Mesendoderm (in vitro differentiated cells): ENCODE data around the gene ZNF195.
"Not testable (repeated sequence)": the region's sequence is repeated elsewhere in the genome, so short reads cannot be mapped to it uniquely, and the experiment has no call there.

Experiments
- DNase-seq: peaks from one replicate; pipeline ENCODE4 v3.0.0; 2013
- H2AK5ac ChIP-seq: 2 replicates; pipeline ENCODE4 v1.6.1; 2013; ENCODE audit warnings: low read length, inconsistent platforms
- H2BK120ac ChIP-seq: 2 replicates; pipeline ENCODE4 v1.6.1; 2013; ENCODE audit warnings: low read depth, mild to moderate bottlenecking, low read length, moderate library complexity, mixed read lengths
- H2BK15ac ChIP-seq: replicated peaks from 2 replicates; pipeline ENCODE4 v1.6.1; 2013; ENCODE audit warnings: low read depth, mild to moderate bottlenecking, moderate library complexity
- H2BK5ac ChIP-seq: 2 replicates; pipeline ENCODE4 v1.6.1; 2013; ENCODE audit warnings: low read length, inconsistent platforms
- H3K18ac ChIP-seq: 2 replicates; pipeline ENCODE4 v1.6.1; 2013; ENCODE audit warnings: mild to moderate bottlenecking, low read length, mixed read lengths
- H3K23ac ChIP-seq: one replicate; pipeline ENCODE4 v1.6.1; 2013; ENCODE audit warnings: low read length
- H3K27ac ChIP-seq: 2 replicates; pipeline ENCODE4 v1.5.1; 2013; ENCODE audit warnings: low read depth, mild to moderate bottlenecking, inconsistent platforms, low read length, moderate library complexity
- H3K27me3 ChIP-seq: 2 replicates; pipeline ENCODE4 v1.6.1; 2013; ENCODE audit warnings: low read length, control low read depth, mild to moderate bottlenecking, inconsistent platforms; ENCODE audit not compliant: insufficient read depth, poor library complexity
- H3K36me3 ChIP-seq: 2 replicates; pipeline ENCODE4 v1.6.1; 2013; ENCODE audit warnings: low read length, inconsistent platforms; ENCODE audit not compliant: control insufficient read depth, insufficient read depth
- H3K4ac ChIP-seq: one replicate; pipeline ENCODE4 v1.6.1; 2013; ENCODE audit warnings: low read depth, mild to moderate bottlenecking, low read length, moderate library complexity
- H3K4me1 ChIP-seq: 2 replicates; pipeline ENCODE4 v1.6.1; 2013; ENCODE audit warnings: low read depth, low read length, inconsistent platforms; ENCODE audit not compliant: control insufficient read depth
- H3K4me2 ChIP-seq: 2 replicates; pipeline ENCODE4 v1.6.1; 2013; ENCODE audit warnings: low read length
- H3K4me3 ChIP-seq: 2 replicates; pipeline ENCODE4 v1.5.1; 2013; ENCODE audit warnings: mild to moderate bottlenecking, low read length
- H3K56ac ChIP-seq: one replicate; pipeline ENCODE4 v1.6.1; 2013; ENCODE audit warnings: low read length
- H3K79me1 ChIP-seq: 2 replicates; pipeline ENCODE4 v1.6.1; 2013; ENCODE audit warnings: low read length, inconsistent platforms
- H3K79me2 ChIP-seq: 2 replicates; pipeline ENCODE4 v1.6.1; 2013; ENCODE audit warnings: mild to moderate bottlenecking, low read length; ENCODE audit not compliant: control insufficient read depth, insufficient read depth
- H3K9ac ChIP-seq: 2 replicates; pipeline ENCODE4 v1.6.1; 2013; ENCODE audit warnings: low read length, inconsistent platforms
- H4K5ac ChIP-seq: one replicate; pipeline ENCODE4 v1.6.1; 2013; ENCODE audit warnings: low read length
- H4K8ac ChIP-seq: one replicate; pipeline ENCODE4 v1.6.1; 2013; ENCODE audit warnings: low read depth, mild to moderate bottlenecking, control low read depth, low read length, moderate library complexity
- WGBS: extraction: QIAGEN DNeasy Blood & Tissue Kit; methylation state at CpG from one replicate; pipeline ENCODE4 v1.1.7; 2013; ENCODE audit warnings: low lambda C conversion rate, missing lambda C conversion rate; ENCODE audit not compliant: insufficient coverage; ENCODE audit errors: extremely low coverage; 5-methylcytosine and 5-hydroxymethylcytosine counted together

Gene ZNF195

GRCh38 chr11:3338569-3339339 lies 40.2 kb downstream of the ZNF195 start:
- H2BK5ac ChIP-seq: no peak overlapping the region
- no peak for DNase-seq
- H3K4me3 ChIP-seq: no peak overlapping the region
- H3K4me2 ChIP-seq: no peak overlapping the region
- no peak overlapping the region for H3K23ac ChIP-seq
- no peak overlapping the region for H3K56ac ChIP-seq
- H3K4ac ChIP-seq: no peak overlapping the region
- H2AK5ac ChIP-seq: no peak overlapping the region
- WGBS: no CpG with 5 or more reads among the region's 7 CpGs
- no peaks in the 10 kb centered on the region for H3K79me1 ChIP-seq
- H3K9ac ChIP-seq: no peak overlapping the region
- no peak overlapping the region for H3K27ac ChIP-seq
- no peaks in the 10 kb centered on the region for H3K36me3 ChIP-seq
- H3K27me3 ChIP-seq: no peaks in the 10 kb centered on the region
- H4K5ac ChIP-seq: no peak overlapping the region
- no peaks in the 10 kb centered on the region for H3K79me2 ChIP-seq
- H3K4me1 ChIP-seq: no peaks in the 10 kb centered on the region
- no peak overlapping the region for H4K8ac ChIP-seq
- no peak overlapping the region for H2BK120ac ChIP-seq
- H3K18ac ChIP-seq: no peak overlapping the region
- no peak overlapping the region for H2BK15ac ChIP-seq

DNA sequence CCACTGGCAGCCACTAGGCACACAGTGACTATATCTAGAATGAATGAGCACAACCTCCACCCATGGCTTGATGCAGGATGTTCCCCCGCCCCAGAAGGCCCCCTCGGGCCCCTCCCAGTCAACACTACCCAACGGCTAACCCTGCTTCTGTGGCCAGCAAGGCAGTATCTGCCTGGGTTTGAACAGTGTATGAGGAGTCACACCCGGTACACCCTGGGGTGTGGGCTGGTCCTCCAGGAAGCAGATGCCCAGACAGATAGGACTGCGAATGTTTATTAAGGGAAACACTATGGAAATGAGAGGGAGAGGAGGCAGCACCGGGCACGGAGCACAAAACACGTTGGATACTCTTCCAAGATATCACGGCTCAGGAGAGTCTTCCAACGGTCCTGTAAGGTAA lies 42.5 kb downstream of the ZNF195 start:
- H4K8ac ChIP-seq, H2AK5ac ChIP-seq, H2BK120ac ChIP-seq, H3K27ac ChIP-seq, H3K27me3 ChIP-seq, H3K4me1 ChIP-seq, H3K79me2 ChIP-seq, DNase-seq, H3K4ac ChIP-seq, H3K9ac ChIP-seq, H2BK15ac ChIP-seq, H4K5ac ChIP-seq, H3K56ac ChIP-seq, H3K4me2 ChIP-seq, H3K36me3 ChIP-seq, H3K23ac ChIP-seq, H3K79me1 ChIP-seq, H3K18ac ChIP-seq, H3K4me3 ChIP-seq, H2BK5ac ChIP-seq: not testable (repeated sequence)
- WGBS: no CpG with 5 or more reads among the region's 10 CpGs

GRCh38 chr11:3333157-3333556 lies 45.8 kb downstream of the ZNF195 start:
- H3K79me2 ChIP-seq, H4K8ac ChIP-seq, DNase-seq, H3K56ac ChIP-seq, H3K4ac ChIP-seq, H4K5ac ChIP-seq, H2BK120ac ChIP-seq, H3K79me1 ChIP-seq, H2AK5ac ChIP-seq, H3K9ac ChIP-seq, H3K27me3 ChIP-seq, H3K23ac ChIP-seq, H3K18ac ChIP-seq, H3K4me1 ChIP-seq, H3K4me3 ChIP-seq, H3K27ac ChIP-seq, H2BK5ac ChIP-seq, H3K36me3 ChIP-seq, H2BK15ac ChIP-seq, H3K4me2 ChIP-seq: not testable (repeated sequence)
- WGBS: no CpG with 5 or more reads among the region's 8 CpGs

GRCh38 chr11:3331078-3331477 lies 47.9 kb downstream of the ZNF195 start:
- not testable (repeated sequence) for H2BK120ac ChIP-seq, H3K27ac ChIP-seq, H2AK5ac ChIP-seq, H2BK5ac ChIP-seq, H3K18ac ChIP-seq, H4K8ac ChIP-seq, H3K4me3 ChIP-seq, H3K4ac ChIP-seq, H3K4me1 ChIP-seq, H2BK15ac ChIP-seq, DNase-seq, H3K79me2 ChIP-seq, H3K9ac ChIP-seq, H3K79me1 ChIP-seq, H3K23ac ChIP-seq, H3K4me2 ChIP-seq, H3K27me3 ChIP-seq, H3K56ac ChIP-seq, H4K5ac ChIP-seq, H3K36me3 ChIP-seq
- no CpG with 5 or more reads among the region's 3 CpGs for WGBS

DNA sequence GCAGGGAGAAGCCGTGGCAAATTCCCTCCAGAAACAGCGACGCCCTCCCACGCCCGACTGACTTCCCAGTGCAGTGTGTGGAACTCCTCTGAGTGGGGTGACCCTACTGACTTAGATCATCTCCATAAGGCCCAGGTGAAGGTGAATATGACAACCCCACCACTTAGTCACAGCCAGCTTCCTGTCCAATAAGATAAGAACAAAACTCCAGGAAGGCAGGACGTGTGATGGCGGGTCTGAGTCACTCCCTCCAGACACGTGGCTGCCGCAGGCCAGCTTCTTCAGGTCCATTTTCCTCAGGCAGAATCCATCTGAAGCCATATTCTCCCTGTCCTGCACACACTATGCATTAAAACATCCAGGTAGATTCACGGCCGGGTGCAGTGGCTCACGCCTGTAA lies 48.9 kb downstream of the ZNF195 start:
- H2BK120ac ChIP-seq, H2AK5ac ChIP-seq, H3K79me1 ChIP-seq, H2BK15ac ChIP-seq, H2BK5ac ChIP-seq, H3K23ac ChIP-seq, H4K5ac ChIP-seq, H3K79me2 ChIP-seq, H3K27ac ChIP-seq, H3K9ac ChIP-seq, H3K27me3 ChIP-seq, H3K4ac ChIP-seq, H3K4me1 ChIP-seq, H3K18ac ChIP-seq, H4K8ac ChIP-seq, H3K56ac ChIP-seq, H3K4me3 ChIP-seq, H3K4me2 ChIP-seq, H3K36me3 ChIP-seq, DNase-seq: not testable (repeated sequence)
- WGBS: no CpG with 5 or more reads among the region's 12 CpGs

GRCh38 chr11:3328503-3328902 lies 50.4 kb downstream of the ZNF195 start:
- not testable (repeated sequence) for H3K79me2 ChIP-seq, H3K23ac ChIP-seq, H3K36me3 ChIP-seq, H3K27ac ChIP-seq, H3K9ac ChIP-seq, H2BK5ac ChIP-seq, H3K4me1 ChIP-seq, H3K79me1 ChIP-seq, H3K4ac ChIP-seq, H2AK5ac ChIP-seq, H3K4me2 ChIP-seq, H3K56ac ChIP-seq, H4K8ac ChIP-seq, H2BK120ac ChIP-seq, DNase-seq, H3K4me3 ChIP-seq, H3K27me3 ChIP-seq, H4K5ac ChIP-seq, H3K18ac ChIP-seq, H2BK15ac ChIP-seq
- no CpG with 5 or more reads among the region's 4 CpGs for WGBS
